Measurements from ENCODE around the gene PARD3. TPM values are rescaled to one million over a fixed set of nuclear protein-coding genes. Genes with fewer than 3 reads are reported as not detected.

PARD3 gene
- total RNA-seq, 4 donors from 2014 or later = 30.9 to 54.6 (median 40.0) TPM

GRCh38 chr10:34088208-34088794 is 726.8 kb downstream of the PARD3 start:
- TF ChIP-seq CTCF (IDR thresholded peaks at IDR 0.05) = no peak
- DNase-seq (ENCODE audit: low spot score) (no peak), ATAC-seq (ENCODE audit: low FRiP score) (no peak)

GRCh38 chr10:34087095-34087418 is 728.0 kb downstream of the PARD3 start:
- DNase-seq (ENCODE audit: low spot score) (no peak), ATAC-seq (ENCODE audit: low FRiP score) (no peak)
- no peak for TF ChIP-seq CTCF (IDR thresholded peaks at IDR 0.05)

GRCh38 chr10:34083567-34083966 is 731.5 kb downstream of the PARD3 start:
- ATAC-seq (ENCODE audit: low FRiP score) = no peak
- TF ChIP-seq CTCF (IDR thresholded peaks at IDR 0.05) = no peak
- no peak for DNase-seq (ENCODE audit: low spot score)

- DNase-seq (ENCODE audit: low spot score) (no peak), ATAC-seq (ENCODE audit: low FRiP score) (no peak)
- TF ChIP-seq CTCF (IDR thresholded peaks at IDR 0.05) = no peak
Observed at GRCh38 chr10:34081948-34082347, 733.1 kb downstream of the PARD3 start.

- ATAC-seq (ENCODE audit: low FRiP score) (no peak), DNase-seq (ENCODE audit: low spot score) (no peak)
Observed at GRCh38 chr10:34081347-34081743, 733.8 kb downstream of the PARD3 start.

GRCh38 chr10:34080485-34081346 is 734.4 kb downstream of the PARD3 start:
- no peak for TF ChIP-seq CTCF (IDR thresholded peaks at IDR 0.05)
- ATAC-seq (ENCODE audit: low FRiP score) = no peak
- no peak for DNase-seq (ENCODE audit: low spot score)

More at GRCh38 chr10:34081347-34081743, 733.8 kb downstream of the PARD3 start:
- no peak for TF ChIP-seq CTCF (IDR thresholded peaks at IDR 0.05)
